H1 (cell line): ENCODE data around the gene DCAF6. TPM values are rescaled to one million over a fixed set of nuclear protein-coding genes. Genes with fewer than 3 reads are reported as not detected.

ENCODE experiments used
- CTCF ChIA-PET: fragments of 300-600 bp; sonication (Branson Sonifier 250); formaldehyde crosslinking; loops from one replicate; lab custom pipeline; 2021; ENCODE audit not compliant: partially characterized antibody; lab: Charles Lee
- POLR2A ChIA-PET: fragments of 300-600 bp; sonication (Branson Sonifier 250); formaldehyde crosslinking; loops from one replicate; lab custom pipeline; 2021; ENCODE audit warnings: inconsistent platforms; ENCODE audit not compliant: partially characterized antibody; lab: Charles Lee
- DNase-seq, 2 experiments: peaks; one replicate each; pipeline versions ENCODE4 v3.0.0 to v3.0.0-alpha.2; 2010 to 2022; ENCODE audit warnings: low spot score in 2 of 2, low read depth in 1 of 2, mixed read lengths in 1 of 2
- FAIRE-seq: peaks from 2 replicates; lab custom pipeline; 2011; peaks lifted over from hg19 to GRCh38; lab: Jason Lieb, UNC
- H2AFZ ChIP-seq: 2 replicates; pipeline ENCODE4 v1.8.1; 2012; ENCODE audit warnings: low read length, inconsistent platforms
- H2AK5ac ChIP-seq: 2 replicates; pipeline ENCODE4 v1.6.1; 2013; ENCODE audit warnings: low read depth, low read length
- H2BK120ac ChIP-seq: replicated peaks from 2 replicates; pipeline ENCODE3; 2013; ENCODE audit warnings: low read depth, low read length, inconsistent platforms
- H2BK12ac ChIP-seq: 2 replicates; pipeline ENCODE4 v1.6.1; 2013; ENCODE audit warnings: low read depth, low read length
- H2BK15ac ChIP-seq: 2 replicates; pipeline ENCODE4 v1.6.1; 2013; ENCODE audit warnings: low read length
- H2BK20ac ChIP-seq: 2 replicates; pipeline ENCODE4 v1.6.1; 2013; ENCODE audit warnings: low read length
- H2BK5ac ChIP-seq: 2 replicates; pipeline ENCODE4 v1.6.1; 2013; ENCODE audit warnings: low read depth, low read length
- H3K14ac ChIP-seq: 2 replicates; pipeline ENCODE4 v1.6.1; 2013; ENCODE audit warnings: inconsistent platforms; ENCODE audit not compliant: insufficient read length
- H3K18ac ChIP-seq: 2 replicates; pipeline ENCODE4 v1.6.1; 2013; ENCODE audit warnings: low read length; ENCODE audit errors: extremely low read depth
- H3K23ac ChIP-seq: 2 replicates; pipeline ENCODE4 v1.6.1; 2013; ENCODE audit warnings: inconsistent platforms; ENCODE audit not compliant: insufficient read length
- H3K23me2 ChIP-seq: 2 replicates; pipeline ENCODE4 v1.6.1; 2013; ENCODE audit warnings: low read depth, low read length
- H3K27ac ChIP-seq: 2 replicates; pipeline ENCODE4 v1.6.1; 2011; ENCODE audit warnings: low read depth, low read length, inconsistent platforms
- H3K27me3 ChIP-seq, 4 experiments: replicated peaks in 1 of 4; 1 replicate in 1 of 4; 2 replicates in 3 of 4; pipeline versions ENCODE4 v1.6.1 to v1.8.1; 2011 to 2013; ENCODE audit warnings: low read length in 3 of 4, mild to moderate bottlenecking in 3 of 4, inconsistent platforms in 2 of 4, mixed read lengths in 2 of 4, moderate library complexity in 1 of 4; ENCODE audit not compliant: control insufficient read depth in 3 of 4, insufficient read depth in 3 of 4; ENCODE audit errors: extremely low read depth in 1 of 4
- H3K36me3 ChIP-seq, 4 experiments: 2 replicates each; pipeline versions ENCODE4 v1.6.1 to v1.8.1; 2011 to 2013; ENCODE audit warnings: mild to moderate bottlenecking in 4 of 4, low read length in 3 of 4, moderate library complexity in 2 of 4, control low read depth in 1 of 4, inconsistent platforms in 1 of 4; ENCODE audit not compliant: insufficient read depth in 4 of 4, control insufficient read depth in 2 of 4
- H3K4ac ChIP-seq: replicated peaks from 2 replicates; pipeline ENCODE3; 2013; ENCODE audit warnings: low read length, low read depth, mixed read lengths, inconsistent platforms; ENCODE audit not compliant: insufficient read length
- H3K4me1 ChIP-seq, 4 experiments: replicated peaks in 1 of 4; 1 replicate in 1 of 4; 2 replicates in 3 of 4; pipeline versions ENCODE4 v1.6.1 to v1.8.1; 2011 to 2013; ENCODE audit warnings: low read length in 3 of 4, inconsistent platforms in 2 of 4, mixed read lengths in 1 of 4; ENCODE audit not compliant: insufficient read depth in 4 of 4, control insufficient read depth in 3 of 4
- H3K4me2 ChIP-seq, 2 experiments: 2 replicates each; pipeline versions ENCODE4 v1.6.1 to v1.8.1; 2011 to 2013; ENCODE audit warnings: low read depth in 2 of 2, low read length in 2 of 2, control low read depth in 1 of 2, inconsistent platforms in 1 of 2, mild to moderate bottlenecking in 1 of 2; ENCODE audit not compliant: insufficient read depth in 1 of 2
- H3K4me3 ChIP-seq, 4 experiments: fragments of 200-600, 300-600 bp in 1 of 4; sonication (generic), shearing (Covaris generic), sonication (Bioruptor Twin) in 1 of 4; 2 replicates each; pipeline versions ENCODE4 v1.5.1 to v1.8.1; 2011 to 2016; ENCODE audit warnings: low read length in 4 of 4, low read depth in 3 of 4, control low read depth in 2 of 4, inconsistent platforms in 2 of 4, mild to moderate bottlenecking in 2 of 4, mixed read lengths in 1 of 4, moderate library complexity in 1 of 4; ENCODE audit not compliant: insufficient read depth in 2 of 4; ENCODE audit errors: extremely low read depth in 1 of 4
- H3K56ac ChIP-seq: replicated peaks from 2 replicates; pipeline ENCODE3; 2013; ENCODE audit warnings: low read depth, mild to moderate bottlenecking, mixed read lengths, low read length, inconsistent platforms; ENCODE audit not compliant: insufficient read length
- H3K79me1 ChIP-seq: 2 replicates; pipeline ENCODE4 v1.6.1; 2013; ENCODE audit warnings: low read depth, low read length, control low read depth
- H3K79me2 ChIP-seq, 2 experiments: 2 replicates each; pipeline versions ENCODE4 v1.6.1 to v1.8.1; 2012 to 2013; ENCODE audit warnings: low read length in 2 of 2, mild to moderate bottlenecking in 2 of 2, inconsistent platforms in 1 of 2; ENCODE audit not compliant: insufficient read depth in 2 of 2, control insufficient read depth in 1 of 2
- H3K9ac ChIP-seq, 4 experiments: replicated peaks in 1 of 4; 1 replicate in 1 of 4; 2 replicates in 3 of 4; pipeline versions ENCODE4 v1.6.1 to v1.8.1; 2011 to 2013; ENCODE audit warnings: low read depth in 3 of 4, low read length in 3 of 4, control low read depth in 2 of 4, mild to moderate bottlenecking in 2 of 4, moderate library complexity in 2 of 4, inconsistent platforms in 1 of 4; ENCODE audit errors: extremely low read depth in 1 of 4
- H3K9me3 ChIP-seq, 2 experiments: 2 replicates each; pipeline versions ENCODE4 v1.6.1 to v1.8.1; 2012 to 2013; ENCODE audit warnings: mild to moderate bottlenecking in 2 of 2, moderate library complexity in 2 of 2, control low read depth in 1 of 2, inconsistent platforms in 1 of 2, low read depth in 1 of 2, low read length in 1 of 2, mixed read lengths in 1 of 2; ENCODE audit not compliant: insufficient read depth in 2 of 2
- H4K20me1 ChIP-seq, 2 experiments: replicated peaks in 1 of 2; 2 replicates each; pipeline versions ENCODE3 to v1.8.1; 2011 to 2013; ENCODE audit warnings: inconsistent platforms in 2 of 2, low read length in 2 of 2, mild to moderate bottlenecking in 1 of 2; ENCODE audit not compliant: insufficient read depth in 2 of 2, control insufficient read depth in 1 of 2
- H4K5ac ChIP-seq: 2 replicates; pipeline ENCODE4 v1.6.1; 2013; ENCODE audit warnings: low read length, low read depth, mixed read lengths, inconsistent platforms; ENCODE audit not compliant: insufficient read length
- H4K8ac ChIP-seq: 2 replicates; pipeline ENCODE4 v1.8.0; 2013; ENCODE audit warnings: mild to moderate bottlenecking, moderate library complexity, low read length, inconsistent platforms; ENCODE audit not compliant: insufficient read depth; ENCODE audit errors: extremely low read depth
- H4K91ac ChIP-seq: replicated peaks from 2 replicates; pipeline ENCODE3; 2013; ENCODE audit warnings: low read length, mixed read lengths, inconsistent platforms; ENCODE audit not compliant: insufficient read length
- CBX5 ChIP-seq: fragments of 300-800, 300-1000 bp; sonication (generic); IDR thresholded peaks from 2 replicates; pipeline ENCODE4 v1.7.1; 2016; ENCODE audit warnings: antibody characterized with exemption, low read length, low read depth
- CREB1 ChIP-seq: IDR thresholded peaks from 2 replicates; pipeline ENCODE4 v1.6.1; 2012; ENCODE audit warnings: inconsistent platforms
- KDM5A ChIP-seq: fragments of 200-600 bp; IDR thresholded peaks from 2 replicates; pipeline ENCODE4 v1.7.1; 2012; ENCODE audit warnings: mild to moderate bottlenecking, low read length, inconsistent platforms, mixed read lengths
- MAFK ChIP-seq: IDR thresholded peaks from 2 replicates; pipeline ENCODE4 v1.6.1; 2012; ENCODE audit warnings: low read depth, mild to moderate bottlenecking, improper control_type of control experiment, low read length
- MAX ChIP-seq: IDR thresholded peaks from 2 replicates; pipeline ENCODE4 v1.6.1; 2012; ENCODE audit warnings: inconsistent platforms
- POLR2AphosphoS5 ChIP-seq: IDR thresholded peaks from 2 replicates; pipeline ENCODE4 v1.6.1; 2011; ENCODE audit warnings: low read depth, low read length
- RNF2 ChIP-seq: fragments of 200-900, 300-1000 bp; sonication (generic); IDR thresholded peaks from 2 replicates; pipeline ENCODE4 v1.7.1; 2016; ENCODE audit warnings: borderline replicate concordance, low read depth, mild to moderate bottlenecking, antibody characterized with exemption, low read length; ENCODE audit not compliant: poor library complexity, severe bottlenecking; ENCODE audit errors: missing control alignments
- TBP ChIP-seq: IDR thresholded peaks from 2 replicates; pipeline ENCODE4 v1.6.1; 2011; ENCODE audit warnings: low read depth, low read length, improper control_type of control experiment
- TCF12 ChIP-seq: IDR thresholded peaks from 2 replicates; pipeline ENCODE4 v1.6.1; 2011; ENCODE audit warnings: low read depth, mild to moderate bottlenecking, low read length
- WGBS, 2 experiments: shearing (Covaris generic) in 1 of 2; methylation state at CpG; one replicate each; pipeline versions ENCODE4 v1.1.6 to v1.1.7; 2013 to 2015; ENCODE audit warnings: low lambda C conversion rate in 2 of 2, mixed read lengths in 2 of 2, inconsistent platforms in 1 of 2, low coverage in 1 of 2, missing lambda C conversion rate in 1 of 2; ENCODE audit not compliant: insufficient replicate concordance in 2 of 2, insufficient coverage in 1 of 2, insufficient read length in 1 of 2; ENCODE audit errors: extremely low coverage in 1 of 2, missing lambda C conversion rate in 1 of 2; 5-methylcytosine and 5-hydroxymethylcytosine counted together
- polyA plus RNA-seq, 7 experiments: library from polyadenylated mRNA; depleted of rRNA in 3 of 7; stranded (reverse) in 5 of 7; unstranded in 2 of 7; fragments of >200 nt in 5 of 7; fragments of 200-250 nt in 2 of 7; gene quantifications; 1 replicate in 5 of 7; 2 replicates in 1 of 7; 4 replicates in 1 of 7; pipeline versions ENCODE4 v1.2.1 to v1.2.3, GENCODE V29; 2011 to 2013; ENCODE audit warnings: missing spikeins in 2 of 7, mixed read lengths in 2 of 7
- total RNA-seq: library from RNA; stranded (reverse); fragmentation: NEBNext Ultra II Directional; extraction: Animal tissue kit (Norgen Biotek cat#: 25700); gene quantifications from 2 replicates; pipeline ENCODE4 v1.2.1, GENCODE V29; 2021

DCAF6 gene
- total and polyA plus RNA-seq, 2 of the 8 experiments (the other 6 are each of a cell fraction or from before 2014, with no cell fraction given) = 12.3 to 17.4 TPM

GRCh38 chr1:167916766-167917511, 19.5 kb upstream of the DCAF6 start:
- Histone ChIP-seq H3K56ac (no peak overlapping the region), H4K8ac (no peak overlapping the region), H4K91ac (no peak overlapping the region), H4K20me1 (no peaks in the 10 kb centered on the region), H3K14ac (no peak overlapping the region), H3K4ac (no peak overlapping the region), H2BK12ac (no peak overlapping the region), H3K4me2 (no peak overlapping the region), H3K4me1 (no peaks in the 10 kb centered on the region), H3K36me3 (no peaks in the 10 kb centered on the region; a peak in 1 of 8 replicates), H2BK15ac (no peak overlapping the region), H2AFZ (no peak overlapping the region), H2BK120ac (no peak overlapping the region), H2AK5ac (no peak overlapping the region), H3K9me3 (no peaks in the 10 kb centered on the region), H3K79me1 (no peaks in the 10 kb centered on the region), H3K23ac (no peak overlapping the region), H2BK20ac (no peak overlapping the region), H3K23me2 (no peaks in the 10 kb centered on the region), H3K27ac (no peak overlapping the region), H4K5ac (no peak overlapping the region), H3K18ac (no peak overlapping the region), H2BK5ac (no peak overlapping the region), H3K4me3 (no peak overlapping the region), H3K79me2 (no peaks in the 10 kb centered on the region), H3K9ac (no peak overlapping the region), H3K27me3 (no peaks in the 10 kb centered on the region)
- ChIA-PET POLR2A (no interaction called here), CTCF (interaction anchor here (1.0 to 1.4 kb wide), 3 partner anchors 19 to 319 kb away, joined by 3 to 5 read pairs (median 3); partner anchors contain the start of gene DCAF6)
- WGBS, 2 experiments = 90% methylated on average over 6 of the region's 6 CpGs; no CpG with 5 or more reads in 1 of the 2 experiments
- FAIRE-seq (no peak), DNase-seq (no peak)
- no peak for TF ChIP-seq KDM5A
- no peak for TF ChIP-seq CREB1
- TF ChIP-seq MAX = no peak
- no peak for TF ChIP-seq TBP
- no peak for TF ChIP-seq MAFK
- no peak for TF ChIP-seq CBX5
- TF ChIP-seq RNF2 = no peak
- TF ChIP-seq POLR2AphosphoS5 = no peak
- TF ChIP-seq TCF12 = no peak
